Liver (tissue), 9 donors: ENCODE measurements around the gene MIOX. TPM values are rescaled to one million over a fixed set of nuclear protein-coding genes. Genes with fewer than 3 reads are reported as not detected.
"Not testable (repeated sequence)": the region's sequence is repeated elsewhere in the genome, so short reads cannot be mapped to it uniquely, and the experiment has no call there.

ENCODE experiments used
- DNase-seq: peaks from one replicate; pipeline ENCODE4 v3.0.0-alpha.2; 2017; ENCODE audit warnings: low spot score
- H3K27ac ChIP-seq, 2 donors: one replicate each; pipeline ENCODE4 v1.7.0; 2013; ENCODE audit warnings: inconsistent platforms in 2 of 2, low read length in 2 of 2, control low read depth in 1 of 2, low read depth in 1 of 2, mild to moderate bottlenecking in 1 of 2
- H3K27me3 ChIP-seq, 4 donors: one replicate each; pipeline versions ENCODE4 v1.6.1 to v1.7.0; 2013; ENCODE audit warnings: low read length in 3 of 4, inconsistent platforms in 1 of 4, mild to moderate bottlenecking in 1 of 4, moderate library complexity in 1 of 4; ENCODE audit not compliant: control insufficient read depth in 4 of 4, insufficient read depth in 4 of 4
- H3K36me3 ChIP-seq, 4 donors: one replicate each; pipeline versions ENCODE4 v1.6.1 to v1.7.0; 2013; ENCODE audit warnings: low read length in 3 of 4, mild to moderate bottlenecking in 3 of 4, low read depth in 1 of 4, moderate library complexity in 1 of 4; ENCODE audit not compliant: control insufficient read depth in 4 of 4, insufficient read depth in 3 of 4
- H3K4me1 ChIP-seq, 4 donors: one replicate each; pipeline versions ENCODE4 v1.6.1 to v1.7.0; 2013; ENCODE audit warnings: low read length in 3 of 4, mild to moderate bottlenecking in 3 of 4, moderate library complexity in 1 of 4; ENCODE audit not compliant: control insufficient read depth in 4 of 4, insufficient read depth in 4 of 4
- H3K4me3 ChIP-seq, 3 donors: one replicate each; pipeline versions ENCODE4 v1.6.1 to v1.7.0; 2013; ENCODE audit warnings: low read length in 3 of 3, control low read depth in 1 of 3, low read depth in 1 of 3, mild to moderate bottlenecking in 1 of 3
- H3K9ac ChIP-seq, 2 donors: one replicate each; pipeline ENCODE4 v1.7.0; 2013; ENCODE audit warnings: low read length in 2 of 2, mild to moderate bottlenecking in 2 of 2, moderate library complexity in 2 of 2, control low read depth in 1 of 2, low read depth in 1 of 2
- H3K9me3 ChIP-seq, 4 donors: one replicate each; pipeline versions ENCODE4 v1.6.1 to v1.7.0; 2013; ENCODE audit warnings: low read length in 3 of 4; ENCODE audit not compliant: control insufficient read depth in 4 of 4
- EGR1 ChIP-seq, 2 donors: IDR thresholded peaks; 2 replicates each; pipeline ENCODE4 v1.6.1; 2016 to 2018; ENCODE audit warnings: antibody characterized with exemption in 2 of 2, low read depth in 2 of 2
- GABPA ChIP-seq, 2 donors: IDR thresholded peaks in 1 of 2; conservative IDR thresholded peaks in 1 of 2; 2 replicates each; pipeline ENCODE4 v1.6.1; 2016; ENCODE audit warnings: antibody characterized with exemption in 2 of 2, mild to moderate bottlenecking in 1 of 2, moderate library complexity in 1 of 2
- HNF4A ChIP-seq, 2 donors: conservative IDR thresholded peaks; 2 replicates each; pipeline ENCODE4 v1.6.1; 2016; ENCODE audit warnings: antibody characterized with exemption in 2 of 2, mild to moderate bottlenecking in 2 of 2
- JUND ChIP-seq, 2 donors: IDR thresholded peaks; 2 replicates each; pipeline ENCODE4 v1.6.1; 2016; ENCODE audit warnings: antibody characterized with exemption in 2 of 2
- NR2F2 ChIP-seq: IDR thresholded peaks from 2 replicates; pipeline ENCODE4 v1.6.1; 2016; ENCODE audit warnings: antibody characterized with exemption
- RAD21 ChIP-seq, 2 donors: IDR thresholded peaks; 2 replicates each; pipeline ENCODE4 v1.6.1; 2016; ENCODE audit warnings: antibody characterized with exemption in 2 of 2, mild to moderate bottlenecking in 2 of 2
- RXRA ChIP-seq, 2 donors: IDR thresholded peaks; 2 replicates each; pipeline ENCODE4 v1.6.1; 2017 to 2018; ENCODE audit warnings: antibody characterized with exemption in 2 of 2, mild to moderate bottlenecking in 1 of 2
- TAF1 ChIP-seq: conservative IDR thresholded peaks from 2 replicates; pipeline ENCODE4 v1.6.1; 2016; ENCODE audit warnings: antibody characterized with exemption, mild to moderate bottlenecking
- YY1 ChIP-seq: IDR thresholded peaks from 2 replicates; pipeline ENCODE4 v1.6.1; 2016; ENCODE audit warnings: antibody characterized with exemption, mild to moderate bottlenecking
- ZBTB33 ChIP-seq: IDR thresholded peaks from 2 replicates; pipeline ENCODE4 v1.6.1; 2016; ENCODE audit warnings: antibody characterized with exemption
- WGBS: extraction: QIAGEN DNeasy Blood & Tissue Kit; methylation state at CpG from one replicate; pipeline ENCODE4 v1.1.7; 2013; 5-methylcytosine and 5-hydroxymethylcytosine counted together
- polyA plus RNA-seq, 2 donors: library from polyadenylated mRNA; stranded (reverse) in 1 of 2; unstranded in 1 of 2; fragments of 200-250 nt in 1 of 2; fragments of >200 nt in 1 of 2; fragmentation: Nextera tagmentation in 1 of 2; extraction: Ambion mirVana in 1 of 2; gene quantifications; one replicate each; pipeline versions ENCODE4 v1.2.1 to v1.2.3, GENCODE V29; 2013 to 2015
- total RNA-seq, 2 donors: library from RNA; depleted of rRNA; stranded (reverse); fragments of >200 nt; gene quantifications; one replicate each; pipeline ENCODE4 v1.2.3, GENCODE V29; 2014
- TF ChIP-seq, protein P1 (sequence below): IDR thresholded peaks from 2 replicates; pipeline ENCODE4 v1.6.1; 2016; ENCODE audit warnings: antibody characterized with exemption
- TF ChIP-seq, protein P2 (sequence below): IDR thresholded peaks from 2 replicates; pipeline ENCODE4 v1.6.1; 2016; ENCODE audit warnings: antibody characterized with exemption
- TF ChIP-seq, protein P3 (sequence below): IDR thresholded peaks from 2 replicates; pipeline ENCODE4 v1.6.1; 2016; ENCODE audit warnings: antibody characterized with exemption, mild to moderate bottlenecking
- donor health status: healthy.
- donor health status: healthy.
- donor health status: healthy.
- donor health status: healthy.
- donor health status: healthy.

MIOX gene
- total and polyA plus RNA-seq, 4 donors: not detected

DNA sequence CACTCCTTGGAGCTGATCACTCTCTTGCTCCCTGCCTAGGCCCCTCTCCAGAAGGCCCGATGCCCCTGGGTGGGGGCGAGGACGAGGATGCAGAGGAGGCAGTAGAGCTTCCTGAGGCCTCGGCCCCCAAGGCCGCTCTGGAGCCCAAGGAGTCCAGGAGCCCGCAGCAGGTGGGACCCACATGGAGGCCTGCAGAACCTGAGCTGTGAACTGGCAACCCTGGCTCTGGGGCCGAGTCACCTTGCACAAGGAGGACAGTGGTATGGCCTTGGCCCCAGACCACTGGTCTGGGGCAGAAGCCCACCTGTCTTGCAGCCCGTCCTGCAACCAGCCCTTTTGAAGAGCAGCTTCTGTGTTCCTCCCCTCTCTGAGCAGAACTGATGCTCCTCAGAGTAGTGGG, 32.5 kb downstream of the MIOX start:
- Histone ChIP-seq H3K9me3 (no peaks in the 10 kb centered on the region), H3K36me3 (peaks cover 11 to 56% (median 19%) of the 10 kb centered on the region in 4 donors), H3K4me1 (peaks cover 3 to 13% (median 7%) of the 10 kb centered on the region in 4 donors), H3K4me3 (no peak overlapping the region), H3K9ac (no peak overlapping the region), H3K27me3 (no peaks in the 10 kb centered on the region), H3K27ac (no peak overlapping the region)
- no peak for DNase-seq
- TF ChIP-seq, protein P1, sequence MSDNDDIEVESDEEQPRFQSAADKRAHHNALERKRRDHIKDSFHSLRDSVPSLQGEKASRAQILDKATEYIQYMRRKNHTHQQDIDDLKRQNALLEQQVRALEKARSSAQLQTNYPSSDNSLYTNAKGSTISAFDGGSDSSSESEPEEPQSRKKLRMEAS: no peak
- TF ChIP-seq GABPA (IDR thresholded peaks at IDR 0.05 in 1 of 2, conservative IDR thresholded peaks at IDR 0.05 in 1 of 2): no peak
- no peak for TF ChIP-seq RAD21 (IDR thresholded peaks at IDR 0.05)
- no peak for TF ChIP-seq JUND (IDR thresholded peaks at IDR 0.05)
- TF ChIP-seq, protein P2, sequence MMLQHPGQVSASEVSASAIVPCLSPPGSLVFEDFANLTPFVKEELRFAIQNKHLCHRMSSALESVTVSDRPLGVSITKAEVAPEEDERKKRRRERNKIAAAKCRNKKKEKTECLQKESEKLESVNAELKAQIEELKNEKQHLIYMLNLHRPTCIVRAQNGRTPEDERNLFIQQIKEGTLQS: no peak
- TF ChIP-seq, protein P3, sequence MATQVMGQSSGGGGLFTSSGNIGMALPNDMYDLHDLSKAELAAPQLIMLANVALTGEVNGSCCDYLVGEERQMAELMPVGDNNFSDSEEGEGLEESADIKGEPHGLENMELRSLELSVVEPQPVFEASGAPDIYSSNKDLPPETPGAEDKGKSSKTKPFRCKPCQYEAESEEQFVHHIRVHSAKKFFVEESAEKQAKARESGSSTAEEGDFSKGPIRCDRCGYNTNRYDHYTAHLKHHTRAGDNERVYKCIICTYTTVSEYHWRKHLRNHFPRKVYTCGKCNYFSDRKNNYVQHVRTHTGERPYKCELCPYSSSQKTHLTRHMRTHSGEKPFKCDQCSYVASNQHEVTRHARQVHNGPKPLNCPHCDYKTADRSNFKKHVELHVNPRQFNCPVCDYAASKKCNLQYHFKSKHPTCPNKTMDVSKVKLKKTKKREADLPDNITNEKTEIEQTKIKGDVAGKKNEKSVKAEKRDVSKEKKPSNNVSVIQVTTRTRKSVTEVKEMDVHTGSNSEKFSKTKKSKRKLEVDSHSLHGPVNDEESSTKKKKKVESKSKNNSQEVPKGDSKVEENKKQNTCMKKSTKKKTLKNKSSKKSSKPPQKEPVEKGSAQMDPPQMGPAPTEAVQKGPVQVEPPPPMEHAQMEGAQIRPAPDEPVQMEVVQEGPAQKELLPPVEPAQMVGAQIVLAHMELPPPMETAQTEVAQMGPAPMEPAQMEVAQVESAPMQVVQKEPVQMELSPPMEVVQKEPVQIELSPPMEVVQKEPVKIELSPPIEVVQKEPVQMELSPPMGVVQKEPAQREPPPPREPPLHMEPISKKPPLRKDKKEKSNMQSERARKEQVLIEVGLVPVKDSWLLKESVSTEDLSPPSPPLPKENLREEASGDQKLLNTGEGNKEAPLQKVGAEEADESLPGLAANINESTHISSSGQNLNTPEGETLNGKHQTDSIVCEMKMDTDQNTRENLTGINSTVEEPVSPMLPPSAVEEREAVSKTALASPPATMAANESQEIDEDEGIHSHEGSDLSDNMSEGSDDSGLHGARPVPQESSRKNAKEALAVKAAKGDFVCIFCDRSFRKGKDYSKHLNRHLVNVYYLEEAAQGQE: no peak
- no peak for TF ChIP-seq NR2F2
- no peak for TF ChIP-seq ZBTB33
- no peak for TF ChIP-seq HNF4A (conservative IDR thresholded peaks at IDR 0.05)
- no peak for TF ChIP-seq TAF1
- no peak for TF ChIP-seq EGR1 (IDR thresholded peaks at IDR 0.05; ENCODE audit: low read depth in 2 of 2)
- no peak for TF ChIP-seq RXRA (IDR thresholded peaks at IDR 0.05)
- TF ChIP-seq YY1: no peak
- WGBS: 98% methylated on average over 8 of the region's 8 CpGs

DNA sequence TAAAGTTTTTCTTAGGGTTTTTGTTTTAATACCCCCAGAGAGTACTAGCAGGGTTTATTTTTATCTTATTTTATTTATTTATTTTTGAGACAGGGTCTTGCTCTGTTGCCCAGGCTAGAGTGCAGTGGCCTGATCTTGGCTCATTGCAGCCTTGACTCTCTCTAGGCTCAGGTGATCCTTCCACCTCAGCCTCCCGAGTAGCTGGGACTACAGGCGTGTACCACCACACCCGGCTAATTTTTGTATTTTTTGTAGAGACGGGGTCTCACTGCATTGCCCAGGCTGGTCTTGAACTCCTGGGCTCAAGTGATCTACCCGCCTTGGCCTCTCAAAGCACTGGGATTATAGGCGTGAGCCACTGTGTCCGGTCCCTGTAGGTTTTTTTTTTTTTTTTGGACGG, 33.5 kb downstream of the MIOX start:
- Histone ChIP-seq H3K36me3 (peaks cover 11 to 56% (median 19%) of the 10 kb centered on the region in 4 donors), H3K4me1 (peaks cover 6 to 24% (median 14%) of the 10 kb centered on the region in 4 donors)
- H3K4me3 ChIP-seq, H3K9ac ChIP-seq, H3K27me3 ChIP-seq, H3K27ac ChIP-seq, DNase-seq, H3K9me3 ChIP-seq: not testable (repeated sequence)
- 98% methylated on average over 8 of the region's 8 CpGs for WGBS
